ENCODE data around the gene ADAMTSL5.
A peak's percentile ranks its signal among the peaks of the same experiment; 100 is the strongest.

The ADAMTSL5 gene

DNA sequence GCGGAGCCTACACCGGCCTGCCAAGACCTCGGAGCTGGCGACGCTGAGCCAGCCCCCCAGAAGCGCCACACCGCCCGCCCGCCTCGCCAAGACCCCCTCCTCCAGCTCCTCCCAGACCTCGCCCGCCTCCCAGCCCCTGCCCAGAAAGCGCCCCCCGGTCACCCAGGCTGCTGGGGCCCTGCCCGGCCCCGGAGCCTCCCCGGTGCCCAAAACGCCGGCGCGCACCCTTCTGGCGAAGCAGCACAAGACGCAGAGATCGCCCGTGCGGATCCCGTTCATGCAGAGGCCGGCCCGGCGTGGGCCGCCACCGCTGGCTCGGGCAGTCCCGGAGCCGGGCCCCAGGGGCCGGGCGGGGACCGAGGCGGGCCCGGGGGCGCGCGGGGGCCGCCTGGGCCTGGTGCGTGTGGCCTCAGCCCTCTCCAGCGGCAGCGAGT, 44.0 kb downstream of the ADAMTSL5 start:
- Histone ChIP-seq H3K4me3 (peak overlapping the region; percentile 38), H3K9me3 (ENCODE audit: low read depth, low read length) (no peaks in the 10 kb centered on the region), H3K9ac (ENCODE audit: insufficient read length) (no peak overlapping the region), H3K27ac (no peak overlapping the region), H3K36me3 (ENCODE audit: insufficient read depth, low read length) (no peaks in the 10 kb centered on the region)
- no peak for TF ChIP-seq POLR2AphosphoS5 (IDR thresholded peaks at IDR 0.05; ENCODE audit: borderline replicate concordance, low read depth, low read length)
- TF ChIP-seq FOXP2 (optimal IDR thresholded peaks at IDR 0.05; ENCODE audit: control extremely low read depth, extremely low read length, insufficient read depth): no peak
- TF ChIP-seq EZH2 (IDR thresholded peaks at IDR 0.05): no peak
- DNase-seq (ENCODE audit: low read depth, low spot score): no peak

DNA sequence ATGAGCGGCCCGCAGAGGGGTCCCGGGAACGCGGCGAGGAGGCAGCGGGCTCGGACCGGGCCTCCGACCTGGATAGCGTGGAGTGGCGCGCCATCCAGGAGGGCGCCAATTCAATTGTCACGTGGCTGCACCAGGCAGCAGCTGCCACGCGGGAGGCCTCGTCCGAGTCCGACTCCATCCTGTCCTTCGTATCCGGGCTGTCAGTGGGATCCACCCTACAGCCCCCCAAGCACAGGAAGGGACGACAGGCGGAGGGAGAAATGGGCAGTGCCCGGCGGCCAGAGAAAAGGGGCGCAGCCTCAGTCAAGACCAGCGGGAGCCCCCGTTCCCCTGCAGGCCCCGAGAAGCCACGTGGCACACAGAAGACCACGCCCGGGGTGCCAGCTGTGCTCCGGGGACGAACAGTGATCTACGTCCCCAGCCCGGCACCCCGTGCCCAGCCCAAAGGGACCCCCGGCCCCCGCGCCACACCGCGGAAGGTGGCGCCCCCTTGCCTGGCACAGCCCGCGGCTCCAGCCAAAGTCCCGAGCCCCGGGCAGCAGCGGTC, 44.5 kb downstream of the ADAMTSL5 start:
- peak overlapping the region; percentile 38 for H3K4me3 ChIP-seq
- no peaks in the 10 kb centered on the region for H3K9me3 ChIP-seq (ENCODE audit: low read depth, low read length)
- TF ChIP-seq FOXP2 (optimal IDR thresholded peaks at IDR 0.05; ENCODE audit: control extremely low read depth, extremely low read length, insufficient read depth) (no peak), POLR2AphosphoS5 (IDR thresholded peaks at IDR 0.05; ENCODE audit: borderline replicate concordance, low read depth, low read length) (peak; percentile 13; the same call in 1 of the 2 replicates)
- no peak overlapping the region for H3K9ac ChIP-seq (ENCODE audit: insufficient read length)
- no peak for DNase-seq (ENCODE audit: low read depth, low spot score)
- H3K27ac ChIP-seq: no peak overlapping the region
- H3K36me3 ChIP-seq (ENCODE audit: insufficient read depth, low read length): no peaks in the 10 kb centered on the region

DNA sequence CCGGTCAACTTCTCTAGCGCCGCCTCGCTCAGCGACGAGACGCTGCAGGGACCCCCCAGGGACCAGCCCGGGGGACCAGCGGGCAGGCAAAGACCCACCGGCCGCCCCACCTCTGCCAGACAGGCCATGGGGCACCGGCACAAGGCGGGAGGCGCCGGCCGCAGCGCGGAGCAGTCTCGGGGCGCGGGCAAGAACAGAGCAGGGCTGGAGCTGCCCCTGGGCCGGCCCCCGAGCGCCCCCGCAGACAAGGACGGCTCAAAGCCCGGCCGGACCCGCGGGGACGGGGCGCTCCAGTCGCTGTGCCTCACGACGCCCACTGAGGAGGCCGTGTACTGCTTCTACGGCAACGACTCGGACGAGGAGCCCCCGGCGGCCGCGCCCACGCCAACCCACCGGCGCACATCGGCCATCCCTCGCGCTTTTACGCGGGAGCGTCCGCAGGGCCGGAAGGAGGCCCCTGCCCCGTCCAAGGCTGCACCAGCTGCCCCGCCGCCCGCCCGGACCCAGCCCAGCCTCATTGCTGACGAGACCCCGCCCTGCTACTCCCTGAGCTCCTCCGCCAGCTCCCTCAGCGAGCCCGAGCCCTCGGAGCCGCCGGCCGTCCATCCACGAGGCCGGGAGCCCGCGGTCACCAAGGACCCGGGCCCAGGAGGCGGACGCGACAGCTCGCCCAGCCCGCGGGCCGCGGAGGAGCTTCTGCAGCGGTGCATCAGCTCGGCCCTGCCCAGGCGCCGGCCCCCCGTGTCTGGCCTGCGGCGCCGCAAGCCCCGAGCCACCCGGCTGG, 45.1 kb downstream of the ADAMTSL5 start:
- no peak for TF ChIP-seq EZH2 (IDR thresholded peaks at IDR 0.05)
- TF ChIP-seq FOXP2 (optimal IDR thresholded peaks at IDR 0.05; ENCODE audit: control extremely low read depth, extremely low read length, insufficient read depth): no peak
- TF ChIP-seq POLR2AphosphoS5 (IDR thresholded peaks at IDR 0.05; ENCODE audit: borderline replicate concordance, low read depth, low read length): no peak
- no peaks in the 10 kb centered on the region for H3K9me3 ChIP-seq (ENCODE audit: low read depth, low read length)
- no peak overlapping the region for H3K9ac ChIP-seq (ENCODE audit: insufficient read length)
- no peak overlapping the region for H3K27ac ChIP-seq
- H3K36me3 ChIP-seq (ENCODE audit: insufficient read depth, low read length): no peaks in the 10 kb centered on the region
- peak overlapping the region; percentile 38 for H3K4me3 ChIP-seq
- no peak for DNase-seq (ENCODE audit: low read depth, low spot score)

DNA sequence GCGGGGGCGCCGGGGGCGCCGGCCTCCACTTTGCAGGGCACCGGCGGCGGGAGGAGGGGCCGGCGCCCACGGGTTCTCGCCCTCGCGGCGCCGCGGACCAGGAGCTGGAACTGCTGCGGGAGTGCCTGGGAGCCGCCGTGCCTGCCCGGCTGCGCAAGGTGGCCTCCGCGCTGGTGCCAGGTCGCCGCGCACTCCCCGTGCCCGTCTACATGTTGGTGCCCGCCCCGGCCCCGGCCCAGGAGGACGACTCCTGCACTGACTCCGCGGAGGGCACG, 45.7 kb downstream of the ADAMTSL5 start:
- DNase-seq (ENCODE audit: low read depth, low spot score): no peak
- no peaks in the 10 kb centered on the region for H3K36me3 ChIP-seq (ENCODE audit: insufficient read depth, low read length)
- no peak overlapping the region for H3K27ac ChIP-seq
- no peak overlapping the region for H3K9ac ChIP-seq (ENCODE audit: insufficient read length)
- TF ChIP-seq FOXP2 (optimal IDR thresholded peaks at IDR 0.05; ENCODE audit: control extremely low read depth, extremely low read length, insufficient read depth) (no peak), POLR2AphosphoS5 (IDR thresholded peaks at IDR 0.05; ENCODE audit: borderline replicate concordance, low read depth, low read length) (no peak), EZH2 (IDR thresholded peaks at IDR 0.05) (no peak)
- H3K9me3 ChIP-seq (ENCODE audit: low read depth, low read length): no peaks in the 10 kb centered on the region
- no peak overlapping the region for H3K4me3 ChIP-seq

DNA sequence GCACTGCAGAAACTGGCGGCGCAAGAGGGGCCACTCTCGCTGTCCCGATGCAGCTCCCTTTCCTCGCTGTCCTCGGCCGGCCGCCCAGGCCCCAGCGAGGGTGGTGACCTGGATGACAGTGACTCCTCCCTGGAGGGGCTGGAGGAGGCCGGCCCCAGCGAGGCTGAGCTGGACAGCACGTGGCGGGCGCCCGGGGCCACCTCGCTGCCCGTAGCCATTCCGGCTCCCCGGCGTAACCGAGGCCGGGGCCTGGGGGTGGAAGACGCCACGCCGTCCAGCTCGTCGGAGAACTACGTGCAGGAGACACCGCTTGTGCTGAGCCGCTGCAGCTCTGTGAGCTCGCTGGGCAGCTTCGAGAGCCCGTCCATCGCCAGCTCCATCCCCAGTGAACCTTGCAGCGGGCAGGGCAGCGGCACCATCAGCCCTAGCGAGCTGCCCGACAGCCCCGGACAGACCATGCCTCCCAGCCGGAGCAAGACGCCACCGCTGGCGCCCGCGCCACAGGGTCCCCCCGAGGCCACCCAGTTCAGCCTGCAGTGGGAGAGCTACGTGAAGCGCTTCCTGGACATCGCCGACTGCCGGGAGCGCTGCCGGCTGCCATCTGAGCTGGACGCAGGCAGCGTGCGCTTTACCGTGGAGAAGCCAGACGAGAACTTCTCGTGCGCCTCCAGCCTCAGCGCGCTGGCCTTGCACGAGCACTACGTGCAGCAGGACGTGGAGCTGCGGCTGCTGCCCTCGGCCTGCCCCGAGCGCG, 46.2 kb downstream of the ADAMTSL5 start:
- H3K4me3 ChIP-seq: no peak overlapping the region
- H3K27ac ChIP-seq: no peak overlapping the region
- no peaks in the 10 kb centered on the region for H3K36me3 ChIP-seq (ENCODE audit: insufficient read depth, low read length)
- TF ChIP-seq EZH2 (IDR thresholded peaks at IDR 0.05) (no peak), POLR2AphosphoS5 (IDR thresholded peaks at IDR 0.05; ENCODE audit: borderline replicate concordance, low read depth, low read length) (no peak), FOXP2 (optimal IDR thresholded peaks at IDR 0.05; ENCODE audit: control extremely low read depth, extremely low read length, insufficient read depth) (no peak)
- no peak overlapping the region for H3K9ac ChIP-seq (ENCODE audit: insufficient read length)
- DNase-seq (ENCODE audit: low read depth, low spot score): no peak
- H3K9me3 ChIP-seq (ENCODE audit: low read depth, low read length): no peaks in the 10 kb centered on the region

DNA sequence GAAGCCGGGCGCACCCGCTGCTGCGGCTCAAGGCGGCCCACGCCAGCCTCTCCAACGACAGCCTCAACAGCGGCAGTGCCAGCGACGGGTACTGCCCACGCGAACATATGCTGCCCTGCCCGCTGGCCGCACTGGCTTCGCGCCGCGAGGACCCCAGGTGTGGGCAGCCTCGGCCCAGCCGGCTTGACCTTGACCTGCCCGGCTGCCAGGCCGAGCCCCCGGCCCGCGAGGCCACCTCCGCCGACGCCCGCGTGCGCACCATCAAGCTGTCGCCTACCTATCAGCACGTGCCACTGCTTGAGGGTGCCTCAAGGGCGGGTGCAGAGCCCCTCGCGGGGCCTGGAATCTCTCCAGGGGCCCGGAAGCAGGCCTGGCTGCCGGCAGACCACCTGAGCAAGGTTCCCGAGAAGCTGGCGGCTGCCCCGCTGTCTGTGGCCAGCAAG, 46.8 kb downstream of the ADAMTSL5 start:
- TF ChIP-seq POLR2AphosphoS5 (IDR thresholded peaks at IDR 0.05; ENCODE audit: borderline replicate concordance, low read depth, low read length): no peak
- no peak for TF ChIP-seq EZH2 (IDR thresholded peaks at IDR 0.05)
- TF ChIP-seq FOXP2 (optimal IDR thresholded peaks at IDR 0.05; ENCODE audit: control extremely low read depth, extremely low read length, insufficient read depth): no peak
- Histone ChIP-seq H3K27ac (no peak overlapping the region), H3K36me3 (ENCODE audit: insufficient read depth, low read length) (no peaks in the 10 kb centered on the region), H3K4me3 (no peak overlapping the region), H3K9me3 (ENCODE audit: low read depth, low read length) (no peaks in the 10 kb centered on the region), H3K9ac (ENCODE audit: insufficient read length) (no peak overlapping the region)
- DNase-seq (ENCODE audit: low read depth, low spot score): no peak

DNA sequence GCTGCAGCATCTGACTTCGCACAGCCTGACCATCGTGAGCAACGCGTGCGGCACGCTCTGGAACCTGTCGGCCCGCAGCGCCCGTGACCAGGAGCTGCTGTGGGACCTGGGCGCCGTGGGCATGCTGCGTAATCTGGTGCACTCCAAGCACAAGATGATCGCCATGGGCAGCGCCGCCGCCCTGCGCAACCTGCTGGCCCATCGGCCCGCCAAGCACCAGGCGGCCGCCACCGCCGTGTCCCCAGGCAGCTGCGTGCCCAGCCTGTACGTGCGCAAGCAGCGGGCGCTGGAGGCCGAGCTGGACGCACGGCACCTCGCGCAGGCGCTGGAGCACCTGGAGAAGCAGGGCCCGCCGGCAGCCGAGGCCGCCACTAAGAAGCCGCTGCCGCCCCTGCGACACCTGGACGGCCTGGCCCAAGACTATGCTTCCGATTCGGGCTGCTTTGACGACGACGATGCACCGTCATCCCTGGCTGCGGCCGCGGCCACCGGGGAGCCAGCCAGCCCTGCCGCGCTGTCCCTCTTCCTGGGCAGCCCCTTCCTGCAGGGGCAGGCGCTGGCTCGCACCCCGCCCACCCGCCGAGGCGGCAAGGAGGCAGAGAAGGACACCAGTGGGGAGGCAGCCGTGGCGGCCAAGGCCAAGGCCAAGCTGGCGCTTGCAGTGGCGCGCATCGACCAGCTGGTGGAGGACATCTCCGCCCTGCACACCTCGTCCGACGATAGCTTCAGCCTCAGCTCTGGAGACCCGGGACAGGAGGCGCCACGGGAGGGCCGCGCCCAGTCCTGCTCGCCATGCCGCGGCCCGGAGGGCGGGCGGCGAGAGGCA, 47.4 kb downstream of the ADAMTSL5 start:
- no peaks in the 10 kb centered on the region for H3K9me3 ChIP-seq (ENCODE audit: low read depth, low read length)
- H3K9ac ChIP-seq (ENCODE audit: insufficient read length): no peak overlapping the region
- H3K27ac ChIP-seq: no peak overlapping the region
- no peak for TF ChIP-seq EZH2 (IDR thresholded peaks at IDR 0.05)
- TF ChIP-seq FOXP2 (optimal IDR thresholded peaks at IDR 0.05; ENCODE audit: control extremely low read depth, extremely low read length, insufficient read depth): no peak
- TF ChIP-seq POLR2AphosphoS5 (IDR thresholded peaks at IDR 0.05; ENCODE audit: borderline replicate concordance, low read depth, low read length): no peak
- H3K4me3 ChIP-seq: no peak overlapping the region
- no peaks in the 10 kb centered on the region for H3K36me3 ChIP-seq (ENCODE audit: insufficient read depth, low read length)
- no peak for DNase-seq (ENCODE audit: low read depth, low spot score)

DNA sequence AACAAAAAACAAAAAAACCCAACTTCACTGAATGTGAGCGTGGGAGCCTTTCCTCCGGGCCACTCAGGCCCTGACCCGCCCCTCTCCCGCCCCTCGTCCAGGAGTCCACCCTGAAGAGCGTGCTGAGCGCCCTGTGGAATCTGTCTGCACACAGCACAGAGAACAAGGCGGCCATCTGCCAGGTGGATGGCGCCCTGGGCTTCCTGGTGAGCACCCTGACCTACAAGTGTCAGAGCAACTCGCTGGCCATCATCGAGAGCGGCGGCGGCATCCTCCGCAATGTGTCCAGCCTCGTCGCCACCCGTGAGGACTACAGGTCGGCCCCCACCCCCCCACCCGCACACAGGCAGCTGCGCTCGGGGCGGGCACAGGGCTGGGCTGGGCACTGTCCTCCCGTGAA, 51.0 kb downstream of the ADAMTSL5 start:
- no peak overlapping the region for H3K27ac ChIP-seq
- no peaks in the 10 kb centered on the region for H3K9me3 ChIP-seq (ENCODE audit: low read depth, low read length)
- no peak overlapping the region for H3K9ac ChIP-seq (ENCODE audit: insufficient read length)
- TF ChIP-seq POLR2AphosphoS5 (IDR thresholded peaks at IDR 0.05; ENCODE audit: borderline replicate concordance, low read depth, low read length) (no peak), FOXP2 (optimal IDR thresholded peaks at IDR 0.05; ENCODE audit: control extremely low read depth, extremely low read length, insufficient read depth) (no peak), EZH2 (IDR thresholded peaks at IDR 0.05) (no peak)
- no peak for DNase-seq (ENCODE audit: low read depth, low spot score)
- no peaks in the 10 kb centered on the region for H3K36me3 ChIP-seq (ENCODE audit: insufficient read depth, low read length)
- H3K4me3 ChIP-seq: no peak overlapping the region

Data from SK-N-MC (cell line).